Epithelial cell of alveolus of lung (primary cell): ENCODE measurements around the gene SFMBT2. TPM values are rescaled to one million over a fixed set of nuclear protein-coding genes. Genes with fewer than 3 reads are reported as not detected.

Experiments used
- total RNA-seq: library from RNA; depleted of rRNA; stranded (reverse); fragments of >200 nt; gene quantifications from 2 replicates; pipeline ENCODE4 v1.2.1, GENCODE V29; 2015

Gene SFMBT2
- 1.6 and 4.8 TPM in 2 replicates for total RNA-seq

GRCh38 chr10:7410862-7411670 lies at the start of gene SFMBT2:
Gene SFMBT2, minus strand, starts transcription at chr10:7411034. Its CDS starts 29,136 bp downstream, at chr10:7381898.

